Mammary epithelial cell (primary cell): ENCODE data around the gene AXIN2.

Source experiments
- EZH2 ChIP-seq: IDR thresholded peaks from 2 replicates; pipeline ENCODE4 v1.6.1; 2012; ENCODE audit warnings: low read length, inconsistent platforms, borderline replicate concordance
- TF ChIP-seq, protein P1 (sequence below), 2 donors: IDR thresholded peaks in 1 of 2; conservative IDR thresholded peaks in 1 of 2; 2 replicates each; pipeline ENCODE4 v1.5.1; 2011 to 2012; ENCODE audit warnings: inconsistent platforms in 2 of 2, low read length in 2 of 2, mild to moderate bottlenecking in 2 of 2, control low read depth in 1 of 2, low read depth in 1 of 2; ENCODE audit not compliant: insufficient read depth in 1 of 2; ENCODE audit errors: extremely low read depth in 1 of 2

GRCh38 chr17:65496801-65497200, 64.6 kb downstream of the AXIN2 start:
- TF ChIP-seq EZH2: no peak
- TF ChIP-seq, protein P1, sequence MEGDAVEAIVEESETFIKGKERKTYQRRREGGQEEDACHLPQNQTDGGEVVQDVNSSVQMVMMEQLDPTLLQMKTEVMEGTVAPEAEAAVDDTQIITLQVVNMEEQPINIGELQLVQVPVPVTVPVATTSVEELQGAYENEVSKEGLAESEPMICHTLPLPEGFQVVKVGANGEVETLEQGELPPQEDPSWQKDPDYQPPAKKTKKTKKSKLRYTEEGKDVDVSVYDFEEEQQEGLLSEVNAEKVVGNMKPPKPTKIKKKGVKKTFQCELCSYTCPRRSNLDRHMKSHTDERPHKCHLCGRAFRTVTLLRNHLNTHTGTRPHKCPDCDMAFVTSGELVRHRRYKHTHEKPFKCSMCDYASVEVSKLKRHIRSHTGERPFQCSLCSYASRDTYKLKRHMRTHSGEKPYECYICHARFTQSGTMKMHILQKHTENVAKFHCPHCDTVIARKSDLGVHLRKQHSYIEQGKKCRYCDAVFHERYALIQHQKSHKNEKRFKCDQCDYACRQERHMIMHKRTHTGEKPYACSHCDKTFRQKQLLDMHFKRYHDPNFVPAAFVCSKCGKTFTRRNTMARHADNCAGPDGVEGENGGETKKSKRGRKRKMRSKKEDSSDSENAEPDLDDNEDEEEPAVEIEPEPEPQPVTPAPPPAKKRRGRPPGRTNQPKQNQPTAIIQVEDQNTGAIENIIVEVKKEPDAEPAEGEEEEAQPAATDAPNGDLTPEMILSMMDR (conservative IDR thresholded peaks at IDR 0.05 in 1 of 2, IDR thresholded peaks at IDR 0.05 in 1 of 2; ENCODE audit: extremely low read depth in 1 of 2, insufficient read depth in 1 of 2, low read depth in 1 of 2, low read length in 2 of 2): no peak
